Right lung (tissue), 5 donors: ENCODE measurements around the gene PRAC2. TPM values are rescaled to one million over a fixed set of nuclear protein-coding genes. Genes with fewer than 3 reads are reported as not detected.

Source experiments
- DNase-seq, 2 donors: peaks; one replicate each; pipeline ENCODE4 v3.0.0-alpha.2; 2013
- polyA plus RNA-seq, 5 donors: library from polyadenylated mRNA; unstranded; fragments of 120-200 nt; gene quantifications; one replicate each; pipeline versions ENCODE4 v1.2.1 to v1.2.3, GENCODE V29; 2013; ENCODE audit warnings: inconsistent platforms in 1 of 5, low replicate concordance in 1 of 5; ENCODE audit not compliant: insufficient read length in 5 of 5, insufficient read depth in 1 of 5

Gene PRAC2
- polyA plus RNA-seq, 5 donors, result not detected

DNA sequence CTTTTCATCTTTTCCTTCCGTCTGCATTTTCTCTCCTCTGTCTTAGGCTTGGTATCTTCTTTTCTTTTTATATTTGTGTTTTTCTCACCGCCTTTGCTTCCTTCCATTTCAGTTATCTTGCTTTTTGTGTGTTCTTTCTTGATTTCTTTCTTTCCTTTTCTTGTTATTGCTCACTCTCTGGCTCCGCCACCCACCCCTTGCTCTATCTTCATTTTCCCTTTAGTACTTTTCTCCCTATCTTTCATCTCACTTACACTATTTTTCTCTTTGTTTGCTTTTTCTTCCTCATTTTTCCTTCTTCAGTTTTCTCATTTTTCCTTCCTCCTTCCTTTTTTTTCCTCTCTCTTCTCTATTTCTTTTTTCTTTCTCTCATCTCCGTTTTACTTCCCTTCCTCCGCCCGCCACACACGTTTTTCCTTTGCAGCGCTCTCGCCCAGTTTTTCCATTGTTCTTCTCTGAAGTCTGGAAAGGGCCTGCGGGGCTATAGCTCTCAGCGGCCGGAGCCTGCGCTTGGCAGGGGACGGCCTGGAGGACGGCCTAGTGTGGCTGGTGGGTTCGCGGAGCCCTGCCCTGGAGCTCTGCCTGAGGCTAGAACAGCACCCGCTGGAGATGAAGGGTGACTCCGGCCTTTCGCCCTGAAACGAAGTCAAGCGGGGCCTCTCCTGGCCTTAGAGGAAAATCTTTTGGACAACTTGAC, 10.8 kb downstream of the PRAC2 start:
- DNase-seq, result no peak

DNA sequence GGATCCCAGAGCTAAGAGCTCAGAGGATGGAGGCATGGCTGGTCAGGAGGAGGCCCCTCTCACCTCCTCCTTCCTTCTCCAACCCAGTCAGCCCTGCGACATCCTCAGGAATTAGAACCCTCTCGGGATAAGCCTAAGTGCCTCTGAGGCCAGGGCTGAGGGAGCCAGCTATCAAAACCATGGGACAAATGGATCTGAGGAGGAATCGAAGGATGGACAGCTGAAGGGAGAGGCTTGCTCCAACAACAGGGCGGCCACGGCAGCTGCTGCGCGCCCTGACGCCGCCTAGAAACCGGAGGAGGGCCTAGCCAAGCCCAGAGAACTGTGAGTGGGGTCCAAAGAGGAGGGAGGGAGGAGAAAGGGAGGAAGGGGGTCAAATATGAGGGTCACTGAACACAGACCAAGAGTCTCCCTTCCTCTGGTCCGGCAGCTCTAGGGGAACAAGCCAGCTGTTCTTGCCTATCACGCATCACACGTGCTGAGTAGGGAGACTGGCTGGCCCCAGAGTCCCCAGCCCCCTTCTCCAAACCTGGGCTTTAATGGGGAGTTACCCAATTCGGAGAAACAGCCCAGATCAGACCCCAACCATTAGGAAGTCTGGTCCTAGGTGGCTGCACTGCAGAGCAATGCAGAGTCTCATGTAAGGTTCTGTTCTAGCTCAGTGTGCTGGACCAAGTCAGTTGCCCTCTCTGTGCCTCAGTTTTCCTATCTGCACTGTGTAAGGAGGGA, 11.5 kb downstream of the PRAC2 start:
- no peak for DNase-seq

DNA sequence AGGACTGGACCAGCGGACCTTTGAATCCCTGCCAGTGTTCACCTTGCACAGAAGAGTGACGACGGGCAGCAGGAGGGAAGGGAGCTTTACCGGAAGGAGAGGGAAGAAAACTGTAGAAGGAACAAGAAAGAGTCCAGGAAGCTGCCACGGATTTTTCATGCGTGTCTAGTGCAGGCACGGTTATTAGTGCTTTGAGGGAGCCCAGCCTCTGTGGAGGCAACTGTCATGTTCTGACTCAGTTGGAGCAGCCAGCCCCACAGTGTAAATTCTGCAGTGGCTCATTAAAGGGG, 12.0 kb downstream of the PRAC2 start:
- DNase-seq, result no peak

DNA sequence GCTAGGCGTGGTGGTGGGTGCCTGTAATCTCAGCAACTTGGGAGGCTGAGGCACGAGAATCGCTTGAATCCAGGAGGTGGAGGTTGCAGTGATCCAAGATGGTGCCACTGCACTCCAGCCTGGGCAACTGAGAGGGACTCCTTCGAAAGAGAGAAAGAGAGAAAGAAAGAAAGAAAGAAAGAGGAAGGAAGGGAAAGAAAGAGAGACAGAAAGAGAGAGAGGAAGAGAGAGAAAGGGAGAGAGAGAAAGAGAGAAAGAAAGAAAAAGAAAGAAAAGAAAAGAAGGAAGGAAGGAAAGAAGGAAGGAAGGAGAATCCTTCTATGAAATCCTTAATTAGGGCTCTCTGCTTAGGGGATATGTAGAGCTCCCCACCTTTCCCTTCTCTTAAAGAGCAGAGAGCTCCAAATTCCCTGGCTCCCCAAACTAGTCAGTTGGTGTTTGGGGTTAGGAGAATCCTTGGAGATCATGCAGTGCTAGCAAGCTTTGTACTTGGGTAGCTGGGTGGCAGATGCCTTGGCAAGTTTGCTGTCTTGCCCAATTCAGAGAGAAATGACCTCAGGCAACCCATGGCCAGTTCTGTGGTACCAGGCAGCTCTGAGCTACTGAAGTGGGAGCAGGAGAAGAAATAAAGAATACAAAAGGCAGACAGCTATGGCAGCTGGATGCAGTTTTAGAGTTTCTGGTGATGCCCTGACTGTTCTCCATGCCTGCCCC, 14.5 kb downstream of the PRAC2 start:
- DNase-seq, result no peak

DNA sequence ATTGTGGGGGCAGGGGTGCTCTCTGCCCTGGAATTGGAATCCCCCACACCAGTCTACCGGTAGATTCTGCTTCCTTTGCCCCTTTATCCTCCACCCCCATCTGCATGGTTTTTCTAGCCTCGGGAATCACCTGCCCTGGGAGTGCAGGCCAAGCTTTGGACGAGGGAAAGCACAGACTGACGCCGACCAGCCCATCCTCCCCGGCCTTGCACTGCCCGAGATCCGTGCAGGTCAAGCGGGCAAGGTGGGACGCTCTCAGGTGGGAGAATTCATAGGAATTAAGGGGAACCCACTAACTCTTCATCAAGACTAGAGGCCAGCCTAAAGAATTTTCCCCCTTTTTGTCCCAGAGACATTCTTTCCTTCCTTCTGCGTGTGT, 15.4 kb downstream of the PRAC2 start:
- no peak for DNase-seq

DNA sequence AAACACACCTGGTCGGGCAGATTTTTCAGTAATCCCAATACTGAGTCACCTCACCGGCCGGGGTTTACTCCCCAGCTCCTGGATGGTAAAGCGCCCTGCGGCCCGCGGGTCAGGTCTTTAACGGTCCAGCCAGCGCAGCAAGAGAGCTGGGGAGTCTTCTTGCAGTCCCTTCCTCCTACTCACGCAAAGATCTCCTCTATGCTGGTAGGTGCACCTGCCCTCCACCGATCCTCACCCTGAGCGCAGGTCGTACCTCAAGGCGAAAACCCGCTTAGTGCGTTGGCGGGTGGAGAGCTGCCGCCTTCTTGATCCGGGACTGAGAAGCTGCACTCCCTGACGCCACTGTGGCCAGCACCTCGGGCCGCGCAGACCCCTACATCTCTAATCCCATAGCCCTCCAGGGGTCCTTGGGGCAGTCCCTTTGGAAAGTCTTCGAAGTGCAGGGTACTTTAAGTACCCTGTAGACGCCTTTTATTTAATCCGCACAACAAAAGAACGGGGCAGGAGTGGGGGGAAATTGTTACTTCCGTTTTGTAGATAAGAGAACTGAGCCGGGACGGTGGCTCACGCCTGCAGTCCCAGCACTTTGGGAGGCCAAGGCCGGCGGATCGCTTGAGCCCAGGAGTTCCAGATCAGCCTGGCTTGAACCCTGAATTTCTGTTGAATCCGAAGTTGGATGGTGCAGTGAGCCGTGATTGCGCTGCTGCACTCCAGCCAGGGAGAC, 16.0 kb downstream of the PRAC2 start:
- DNase-seq, result no peak

DNA sequence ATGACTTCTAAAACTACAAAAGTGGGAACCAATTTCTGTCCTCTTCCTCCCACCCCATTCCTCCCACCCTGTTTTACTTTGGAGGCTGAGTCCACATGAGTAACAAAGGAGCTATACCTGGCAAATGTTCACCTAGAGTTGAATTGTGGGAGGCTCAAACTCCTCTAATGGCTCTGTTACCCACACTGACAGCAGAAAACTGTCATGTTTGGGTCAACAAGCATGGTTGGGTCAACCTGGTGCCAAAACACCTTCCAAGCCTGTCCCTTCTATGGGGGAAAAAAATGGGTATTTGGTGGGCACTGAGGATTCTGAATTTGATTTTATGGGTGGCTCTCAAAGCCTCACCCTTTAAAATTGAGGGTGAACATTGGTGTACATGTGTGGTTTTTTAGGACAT, 17.6 kb downstream of the PRAC2 start:
- no peak for DNase-seq

DNA sequence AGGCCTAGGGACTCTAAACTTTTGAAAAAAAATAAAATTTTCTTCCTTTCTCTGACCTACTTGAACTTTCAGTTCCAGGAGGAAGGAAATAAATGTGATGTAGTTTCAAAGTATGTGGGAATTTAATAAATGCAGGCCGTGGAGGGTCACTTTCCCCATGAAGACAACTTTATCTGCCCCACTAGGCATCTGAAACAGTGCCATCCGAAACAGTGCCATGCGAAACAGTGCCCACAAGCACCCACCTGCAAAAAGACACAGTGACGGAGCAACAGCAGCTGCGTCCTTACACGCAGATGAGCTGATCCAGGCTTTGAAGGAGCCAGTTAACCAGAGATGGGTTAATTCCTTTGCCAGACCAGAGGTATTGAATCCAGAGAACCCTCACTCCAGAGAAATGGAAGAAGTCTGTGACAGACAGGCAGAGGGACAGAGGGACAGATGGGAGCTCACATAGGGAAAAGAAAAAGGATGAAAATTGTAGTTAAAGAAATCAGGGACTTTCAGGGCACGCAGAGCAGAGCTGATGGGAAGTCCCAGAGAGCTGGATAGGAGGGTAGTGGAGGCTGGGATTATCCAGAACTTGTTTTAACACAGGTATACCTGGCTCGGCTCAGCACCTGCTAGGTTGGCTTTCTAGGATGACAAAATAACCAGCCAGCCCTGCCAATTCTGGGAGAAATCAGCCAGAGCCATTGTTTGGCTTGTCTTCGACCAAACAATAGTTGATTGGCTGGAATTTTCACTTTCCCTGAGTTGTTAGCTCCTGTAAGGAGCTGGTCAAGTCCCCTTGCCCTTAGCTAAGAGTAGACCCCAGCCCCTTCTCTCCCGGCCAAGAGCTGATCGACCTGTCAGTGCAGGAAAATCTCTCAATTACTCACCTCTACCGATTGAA, 22.6 kb downstream of the PRAC2 start:
- no peak for DNase-seq

DNA sequence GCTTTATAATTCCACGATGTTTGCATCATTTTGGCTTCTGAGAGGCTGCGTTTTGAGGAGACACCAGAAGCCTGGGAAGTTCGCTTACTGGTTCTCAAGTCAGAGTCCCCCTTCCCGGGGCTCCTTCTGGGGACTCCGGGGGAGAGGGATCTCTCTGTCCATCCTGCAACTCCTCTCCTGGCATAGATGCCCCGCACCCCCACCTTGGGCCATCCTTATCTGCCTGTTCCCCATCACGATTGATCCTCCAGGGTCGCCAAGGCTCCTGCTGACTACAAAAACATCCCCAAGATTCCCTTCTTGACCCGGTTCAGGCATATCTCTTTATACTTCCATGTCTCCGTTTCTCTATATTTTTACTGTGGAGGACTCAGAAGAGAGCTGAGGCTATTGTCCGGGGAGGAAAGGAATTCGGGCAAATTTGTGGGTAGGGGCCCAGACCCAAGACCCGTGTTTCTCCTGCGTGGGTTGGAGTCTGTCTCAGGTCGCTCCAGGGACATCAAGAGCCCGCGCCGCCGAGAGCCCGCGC, 24.0 kb downstream of the PRAC2 start:
- DNase-seq, result no peak

DNA sequence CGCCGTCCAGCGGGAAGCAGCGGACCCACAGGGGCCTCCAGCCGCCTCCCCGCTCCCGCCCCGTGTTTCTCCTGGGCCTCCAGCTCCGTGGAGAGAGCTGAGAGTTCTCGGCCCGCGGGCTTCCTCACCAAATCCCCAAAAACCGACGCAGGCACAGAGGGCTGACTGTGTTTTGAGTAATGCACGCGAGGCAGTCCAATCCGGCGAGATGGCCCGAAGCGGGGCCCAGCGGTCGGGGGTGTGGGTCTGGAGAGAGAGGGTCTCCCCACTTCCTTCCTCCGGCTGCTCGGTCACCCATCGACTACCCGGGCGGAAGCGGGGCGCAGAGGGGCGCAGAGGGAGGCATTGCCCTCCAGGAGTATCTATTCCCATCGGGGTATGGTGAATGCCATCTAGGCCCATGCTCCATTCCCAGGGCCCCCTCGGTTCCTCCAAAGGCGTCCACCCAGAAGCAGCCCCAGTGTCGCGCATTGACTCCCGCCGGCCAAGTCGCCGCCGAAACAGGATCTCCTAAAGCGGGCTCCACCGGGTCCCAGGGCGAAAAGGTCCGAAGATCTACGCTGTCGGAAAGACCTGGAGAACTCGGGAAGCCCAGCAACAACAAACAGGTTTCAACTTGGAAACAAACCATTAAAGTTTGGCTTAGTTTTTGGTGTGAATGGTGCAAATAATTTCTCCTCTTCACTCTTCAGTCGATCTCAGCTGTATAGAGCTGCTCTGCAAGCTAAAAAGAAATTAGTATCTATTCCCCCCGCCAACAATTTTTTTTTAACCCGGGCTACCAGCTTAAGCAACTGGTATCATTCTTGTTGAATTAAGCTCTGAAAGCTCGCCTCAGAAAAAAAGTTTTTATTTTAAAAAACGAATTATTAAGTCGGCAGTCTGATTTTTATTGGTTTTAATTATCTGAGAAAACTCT, 24.7 kb downstream of the PRAC2 start:
- DNase-seq, result no peak

DNA sequence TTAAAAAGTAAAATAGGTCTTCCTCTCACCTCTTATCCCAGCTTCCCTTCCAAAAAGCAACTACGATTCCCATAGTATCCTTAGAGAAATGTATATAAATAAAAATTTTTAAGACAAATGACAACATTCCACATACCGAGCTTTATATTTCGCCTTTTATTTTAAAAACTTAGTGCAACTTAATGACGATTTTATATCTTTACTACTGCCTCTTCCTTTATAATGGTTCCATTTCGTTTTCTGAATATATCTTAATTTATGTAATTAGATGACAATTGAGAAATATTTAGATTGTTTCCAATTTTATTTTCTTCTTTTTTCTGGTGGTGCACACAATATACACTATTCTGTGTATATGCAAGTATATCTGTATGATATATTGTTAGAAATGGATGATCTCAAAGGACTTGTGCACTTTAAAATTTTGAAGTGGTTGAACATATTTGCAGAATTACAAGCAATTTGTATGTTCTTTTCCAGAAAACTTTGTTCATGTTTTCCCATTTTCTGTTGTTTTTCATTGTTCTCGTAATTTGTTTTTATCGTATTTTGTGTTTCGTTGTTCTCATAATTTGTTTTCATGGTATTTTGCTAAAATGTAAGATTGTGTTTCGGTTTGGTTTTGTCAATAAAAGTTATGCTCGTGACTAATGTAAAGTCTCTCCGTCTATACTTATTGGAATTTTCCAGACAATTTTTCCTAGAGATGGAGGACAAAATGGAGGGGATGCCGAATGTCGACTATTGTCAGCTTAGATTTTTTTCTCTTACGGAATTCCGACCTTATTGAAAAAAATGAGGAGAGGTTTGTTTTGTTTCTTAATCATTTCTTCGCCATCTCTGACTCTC, 26.0 kb downstream of the PRAC2 start:
- no peak for DNase-seq

DNA sequence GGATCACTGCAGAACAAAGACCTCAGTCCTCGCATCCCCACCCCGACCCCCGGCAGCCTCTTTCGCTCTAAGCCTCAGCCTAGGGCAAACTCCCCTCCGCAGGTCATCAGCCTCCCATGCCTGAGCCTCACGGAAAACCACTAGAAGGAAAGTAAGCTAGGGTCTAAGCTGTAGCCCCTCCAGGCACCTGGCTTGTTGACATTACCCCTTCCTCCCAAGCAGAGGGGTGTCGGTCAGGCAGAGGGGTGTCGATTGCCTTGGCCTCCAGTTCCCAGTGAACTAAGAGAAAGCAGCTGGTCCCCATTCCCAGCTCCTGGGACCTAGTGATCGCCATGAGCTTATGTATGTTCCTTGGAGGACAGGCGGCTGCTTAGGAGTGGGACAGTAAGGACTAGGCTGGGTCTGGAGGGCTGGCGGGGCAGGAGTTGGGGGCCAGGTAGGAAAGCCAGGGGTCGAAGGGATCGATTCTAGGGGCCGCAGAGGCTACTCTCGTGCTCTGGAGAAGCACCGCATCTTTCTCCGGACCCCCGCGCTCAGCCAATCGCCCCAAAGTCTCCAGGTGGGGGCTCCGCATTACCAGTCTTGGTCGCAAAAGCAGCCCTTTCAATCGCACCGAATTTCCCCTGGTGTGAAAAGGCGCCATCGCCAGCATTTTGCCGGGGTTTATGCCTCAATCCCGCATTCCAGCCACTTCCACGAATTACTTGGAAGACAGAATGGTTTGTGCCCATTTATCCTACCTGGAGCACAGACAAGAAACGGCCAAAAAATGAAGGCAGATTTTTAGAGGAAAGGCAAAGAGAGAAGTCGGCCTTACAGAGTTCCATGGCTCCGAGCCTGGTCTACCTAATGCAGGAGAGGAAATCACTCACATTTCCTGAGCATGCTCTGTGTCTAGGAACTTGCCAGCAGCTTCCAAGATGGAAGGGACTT, 26.9 kb downstream of the PRAC2 start:
- no peak for DNase-seq

DNA sequence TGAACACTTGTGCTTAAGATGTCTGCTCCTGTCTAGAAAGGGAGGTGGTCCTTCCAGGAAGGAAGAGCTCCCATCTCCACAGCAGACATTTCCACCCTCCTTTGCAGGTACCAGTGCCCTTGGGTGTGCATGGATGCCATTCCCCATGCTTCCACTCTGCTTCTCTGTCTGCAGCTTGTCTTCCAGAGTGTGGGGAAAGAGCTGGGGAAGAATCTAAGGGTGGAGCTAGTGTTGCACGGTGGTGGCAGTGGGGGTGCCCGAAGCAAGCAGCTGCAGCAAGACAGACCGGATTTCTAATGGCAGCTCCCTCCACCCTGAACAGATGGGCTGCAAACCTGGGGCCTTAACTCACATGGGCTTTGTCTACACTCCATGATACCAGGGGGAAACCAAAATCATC, 28.2 kb downstream of the PRAC2 start:
- no peak for DNase-seq

DNA sequence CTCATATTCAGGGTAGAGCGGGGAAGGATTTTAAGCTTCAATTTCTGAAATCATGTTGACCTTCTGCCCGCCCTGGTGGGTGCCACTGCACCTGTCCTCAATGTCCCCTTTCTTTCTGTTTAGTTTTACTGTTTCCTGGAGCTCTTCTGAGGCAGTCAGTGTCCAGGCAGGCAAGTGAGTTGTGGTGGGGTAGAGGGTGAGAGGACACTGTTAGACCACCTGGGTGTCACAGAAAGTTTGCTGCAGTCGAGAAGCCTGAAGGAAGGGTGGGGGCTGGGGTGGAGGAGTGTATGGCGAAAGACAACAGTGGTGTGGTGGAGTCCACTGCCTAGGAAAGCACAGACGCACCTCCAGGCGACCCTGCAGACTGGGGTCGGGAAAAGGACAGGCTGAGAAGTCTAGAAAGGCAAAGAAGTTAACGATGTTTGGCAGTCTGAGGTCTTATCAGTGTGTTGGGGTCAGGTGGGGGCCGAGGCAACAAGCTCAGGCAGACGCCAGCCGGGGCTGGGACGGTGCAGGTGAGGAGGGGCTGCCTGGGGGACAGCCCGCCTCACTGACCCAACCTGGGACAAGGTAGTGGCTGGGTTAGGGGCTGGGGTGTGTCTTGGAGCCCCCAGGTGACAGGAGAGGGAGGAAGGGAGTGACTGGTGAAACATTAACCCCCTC, 28.9 kb downstream of the PRAC2 start:
- no peak for DNase-seq

DNA sequence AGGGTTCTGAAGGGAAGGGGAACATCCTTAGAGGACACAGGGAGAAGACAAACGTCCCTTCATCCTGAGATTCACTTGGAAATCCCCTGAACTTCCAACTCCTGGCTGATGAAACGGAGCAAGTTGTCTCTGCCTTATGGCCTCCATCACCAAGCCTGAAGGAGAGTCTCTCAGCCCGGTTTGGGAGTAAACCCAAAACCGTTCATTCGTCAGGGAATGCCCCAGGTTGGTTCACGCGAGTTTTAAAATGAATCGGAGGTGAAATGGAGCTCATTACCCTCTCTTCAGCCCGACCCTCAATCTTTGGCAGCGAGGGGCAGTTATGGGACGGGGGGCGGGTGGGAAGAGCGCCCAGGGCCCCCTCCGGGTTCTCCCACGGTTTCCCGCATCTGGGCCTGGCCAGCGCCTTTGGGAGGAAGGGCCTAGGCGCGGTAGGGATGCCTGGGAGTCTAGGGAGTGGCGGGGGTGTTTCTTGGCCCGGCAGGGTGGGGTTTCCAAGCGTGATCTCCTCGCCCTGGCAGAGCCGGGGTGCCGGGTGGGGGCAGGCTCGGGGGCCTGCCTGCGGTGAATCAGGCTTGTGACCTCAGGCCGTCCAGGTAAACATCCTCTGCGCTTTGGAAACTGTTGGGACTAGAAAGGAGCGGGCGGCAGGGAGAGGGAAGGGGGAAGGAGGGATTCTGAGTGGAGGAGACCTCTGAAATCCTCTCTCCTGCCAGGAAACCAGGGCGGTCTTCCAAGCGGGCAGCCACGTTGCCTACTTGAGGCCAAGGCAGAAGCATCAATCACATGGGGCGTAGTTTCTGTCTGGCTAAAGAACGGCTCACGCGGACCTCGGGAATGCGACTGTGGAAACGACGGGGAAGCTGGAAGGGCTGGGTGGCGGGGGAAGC, 29.7 kb downstream of the PRAC2 start:
- no peak for DNase-seq

DNA sequence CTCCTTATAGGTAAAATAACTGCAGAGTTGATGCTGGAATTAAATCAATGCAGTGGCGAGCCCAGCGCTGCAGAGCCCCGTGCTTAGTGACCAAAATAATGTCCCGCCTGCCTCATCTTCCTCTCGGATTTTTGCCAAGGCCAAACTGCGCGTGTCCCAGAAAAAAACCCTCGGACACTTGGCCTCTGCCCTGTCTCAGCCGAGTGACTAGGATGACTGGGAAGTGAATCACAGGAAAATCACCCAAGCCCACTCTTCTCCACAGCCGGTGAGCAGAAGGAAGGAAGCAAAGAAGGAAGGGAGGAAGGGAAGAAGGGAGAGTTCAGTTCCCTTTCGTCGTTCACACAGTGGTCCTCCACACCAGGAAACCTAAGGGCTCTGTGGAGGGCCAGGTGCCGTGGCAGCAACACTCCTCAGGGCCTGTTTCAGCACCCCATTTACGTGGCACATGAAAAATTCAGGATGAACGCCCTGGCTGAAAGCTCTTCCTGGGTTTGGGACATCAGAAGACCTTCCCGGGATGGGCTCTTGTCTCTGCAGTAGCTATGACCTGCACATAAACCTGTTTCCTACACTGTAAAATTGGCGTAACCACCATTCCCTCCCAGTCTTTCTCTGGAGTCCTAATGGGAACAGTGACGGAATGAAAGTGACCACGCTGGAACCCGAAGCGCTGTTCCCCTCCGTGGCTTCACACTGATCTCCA, 31.0 kb downstream of the PRAC2 start:
- no peak for DNase-seq
